ENCODE results near the gene ACOT8. TPM values are rescaled to one million over a fixed set of nuclear protein-coding genes. Genes with fewer than 3 reads are reported as not detected.

ACOT8 gene
- total and polyA plus RNA-seq, 11 donors: 22.5 to 57.8 (median 32.4) TPM

GRCh38 chr20:45796337-45797065, 60.7 kb downstream of the ACOT8 start:
- intact Hi-C loops (cut with DNase I): loop anchor here in 2 of 10 donors (10.0 kb wide), 2 partner anchors 178 to 452 kb away; partner anchors contain the start of genes ZNF335 (in 2 of the 2) and SDC4 (in 1 of the 2)
- DNase-seq: no peak
- Histone ChIP-seq H3K27ac (peak overlapping the region in 8 of 12 donors; percentile 5 to 78 (median 50)), H3K4me1 (peaks cover 0 to 27% (median 14%) of the 10 kb centered on the region in 12 donors), H3K9me3 (no peaks in the 10 kb centered on the region), H3K27me3 (no peaks in the 10 kb centered on the region), H3K4me3 (no peak overlapping the region), H3K36me3 (peaks cover 0 to 55% (median 48%) of the 10 kb centered on the region in 9 donors)
- ATAC-seq: peak in 3 of 4 donors; percentile 26 to 55 (median 47)
- TF ChIP-seq POLR2A (IDR thresholded peaks at IDR 0.05) (no peak), CTCF (IDR thresholded peaks at IDR 0.05) (no peak)
- whole genome bisulfite sequencing, 4 donors: 84 to 89% (median 86%) methylated on average over 11 of the region's 11 CpGs

GRCh38 chr20:45792317-45793118, 64.7 kb downstream of the ACOT8 start:
- intact Hi-C loops (cut with DNase I): loop anchor here in 2 of 10 donors (10.0 kb wide), 2 partner anchors 182 to 448 kb away; partner anchors contain the start of genes ZNF335 (in 2 of the 2) and SDC4 (in 1 of the 2)
- TF ChIP-seq CTCF (IDR thresholded peaks at IDR 0.05): no peak
- Histone ChIP-seq H3K9me3 (no peaks in the 10 kb centered on the region), H3K27ac (peak overlapping the region; percentile 70 to 97 (median 92)), H3K4me3 (peak overlapping the region; percentile 73 to 99 (median 88)), H3K36me3 (peaks cover 0 to 42% (median 36%) of the 10 kb centered on the region in 9 donors), H3K27me3 (no peaks in the 10 kb centered on the region), H3K4me1 (peaks cover 0 to 24% (median 13%) of the 10 kb centered on the region in 12 donors)
- ATAC-seq (peak in 3 of 4 donors; percentile 7 to 40 (median 33)), DNase-seq (peak in 2 of 5 donors; percentile 20 to 39)
- 26 to 34% (median 29%) methylated on average over 19 of the region's 19 CpGs for WGBS, 4 donors

Other genes with a start within 250 kb of the ACOT8 start
- not detected for gene WFDC10A, start 227.7 kb downstream of the ACOT8 start, total RNA-seq
- not detected for gene WFDC10A, start 227.7 kb downstream of the ACOT8 start, polyA plus RNA-seq
- not detected for gene WFDC9, start 226.1 kb downstream of the ACOT8 start, total RNA-seq
- not detected for gene WFDC9, start 226.1 kb downstream of the ACOT8 start, polyA plus RNA-seq
- not detected for gene WFDC11, start 187.2 kb downstream of the ACOT8 start, total RNA-seq
- not detected for gene WFDC11, start 187.2 kb downstream of the ACOT8 start, polyA plus RNA-seq
- gene WFDC13, start 155.4 kb downstream of the ACOT8 start, total RNA-seq: not detected
- gene WFDC13, start 155.4 kb downstream of the ACOT8 start, polyA plus RNA-seq: not detected
- not detected for gene WFDC10B, start 152.4 kb downstream of the ACOT8 start, total RNA-seq
- gene WFDC10B, start 152.4 kb downstream of the ACOT8 start, polyA plus RNA-seq: not detected
- gene SPINT4, start 135.0 kb downstream of the ACOT8 start, total RNA-seq: not detected
- gene SPINT4, start 135.0 kb downstream of the ACOT8 start, polyA plus RNA-seq: not detected
- 1 to 10 TPM in 4 of 9 donors, under 1 TPM in 1, not detected in 4; 0.86 to 2.4 (median 1.4) TPM for gene WFDC3, start 65.5 kb downstream of the ACOT8 start, total RNA-seq
- gene WFDC3, start 65.5 kb downstream of the ACOT8 start, polyA plus RNA-seq: under 1 TPM in 1 of 2 donors, not detected in 1; 0.72 TPM
- 10 to 100 TPM; 10.1 to 24.9 (median 21.3) TPM for gene DNTTIP1, start 65.4 kb downstream of the ACOT8 start, total RNA-seq
- gene DNTTIP1, start 65.4 kb downstream of the ACOT8 start, polyA plus RNA-seq: 10 to 100 TPM; 25.0 to 31.5 TPM
- 10 to 100 TPM in 1 of 9 donors, 1 to 10 TPM in 3, under 1 TPM in 1, not detected in 4; 0.32 to 16.9 (median 1.7) TPM for gene UBE2C, start 44.7 kb downstream of the ACOT8 start, total RNA-seq
- gene UBE2C, start 44.7 kb downstream of the ACOT8 start, polyA plus RNA-seq: under 1 TPM in 1 of 2 donors, not detected in 1; 0.79 TPM
- gene TNNC2, start 30.1 kb downstream of the ACOT8 start, total RNA-seq: not detected
- under 1 TPM; 0.14 to 0.30 TPM for gene TNNC2, start 30.1 kb downstream of the ACOT8 start, polyA plus RNA-seq
- gene SNX21, start 23.6 kb downstream of the ACOT8 start, total RNA-seq: 10 to 100 TPM; 14.1 to 45.6 (median 21.4) TPM
- 10 to 100 TPM; 13.7 to 18.6 TPM for gene SNX21, start 23.6 kb downstream of the ACOT8 start, polyA plus RNA-seq
- 1 to 10 TPM; 1.9 to 3.1 (median 2.4) TPM for gene ZSWIM3, start 222 bp upstream of the ACOT8 start, total RNA-seq
- gene ZSWIM3, start 222 bp upstream of the ACOT8 start, polyA plus RNA-seq: 1 to 10 TPM; 1.3 to 1.6 TPM
- 10 to 100 TPM in 6 of 9 donors, 1 to 10 TPM in 3; 8.2 to 16.3 (median 10.6) TPM for gene ZSWIM1, start 23.8 kb upstream of the ACOT8 start, total RNA-seq
- 1 to 10 TPM; 3.9 to 7.2 TPM for gene ZSWIM1, start 23.8 kb upstream of the ACOT8 start, polyA plus RNA-seq
- 1 to 10 TPM in 7 of 9 donors, not detected in 2; 1.1 to 4.0 (median 1.8) TPM for gene SPATA25, start 30.2 kb upstream of the ACOT8 start, total RNA-seq
- 1 to 10 TPM in 1 of 2 donors, under 1 TPM in 1; 0.58 to 2.7 TPM for gene SPATA25, start 30.2 kb upstream of the ACOT8 start, polyA plus RNA-seq
- 10 to 100 TPM in 5 of 9 donors, 1 to 10 TPM in 4; 3.5 to 14.8 (median 10.8) TPM for gene NEURL2, start 33.8 kb upstream of the ACOT8 start, total RNA-seq
- 1 to 10 TPM; 3.0 to 8.4 TPM for gene NEURL2, start 33.8 kb upstream of the ACOT8 start, polyA plus RNA-seq
- 100 to 1,000 TPM in 7 of 9 donors, 10 to 100 TPM in 2; 62.5 to 214 (median 129) TPM for gene CTSA, start 33.9 kb upstream of the ACOT8 start, total RNA-seq
- 10 to 100 TPM; 77.7 to 92.5 TPM for gene CTSA, start 33.9 kb upstream of the ACOT8 start, polyA plus RNA-seq
- gene PLTP, start 54.8 kb upstream of the ACOT8 start, total RNA-seq: 100 to 1,000 TPM in 3 of 9 donors, 10 to 100 TPM in 6; 19.8 to 367 (median 81.1) TPM
- 10 to 100 TPM; 21.5 to 33.2 TPM for gene PLTP, start 54.8 kb upstream of the ACOT8 start, polyA plus RNA-seq
- 10 to 100 TPM; 22.2 to 40.2 (median 28.2) TPM for gene PCIF1, start 77.3 kb upstream of the ACOT8 start, total RNA-seq
- gene PCIF1, start 77.3 kb upstream of the ACOT8 start, polyA plus RNA-seq: 10 to 100 TPM; 17.5 to 31.1 TPM
- gene ZNF335, start 114.8 kb upstream of the ACOT8 start, total RNA-seq: 10 to 100 TPM in 3 of 9 donors, 1 to 10 TPM in 6; 5.6 to 14.9 (median 8.5) TPM
- 1 to 10 TPM; 7.0 TPM for gene ZNF335, start 114.8 kb upstream of the ACOT8 start, polyA plus RNA-seq
- gene MMP9, start 151.5 kb upstream of the ACOT8 start, total RNA-seq: 10 to 100 TPM in 1 of 9 donors, 1 to 10 TPM in 5, under 1 TPM in 3; 0.35 to 15.8 (median 1.1) TPM
- under 1 TPM; 0.19 to 0.49 TPM for gene MMP9, start 151.5 kb upstream of the ACOT8 start, polyA plus RNA-seq
- 1 to 10 TPM in 2 of 9 donors, under 1 TPM in 1, not detected in 6; 0.73 to 1.7 (median 1.2) TPM for gene SLC12A5, start 171.8 kb upstream of the ACOT8 start, total RNA-seq
- not detected for gene SLC12A5, start 171.8 kb upstream of the ACOT8 start, polyA plus RNA-seq
- 10 to 100 TPM in 7 of 9 donors, 1 to 10 TPM in 2; 9.5 to 17.4 (median 12.5) TPM for gene NCOA5, start 232.6 kb upstream of the ACOT8 start, total RNA-seq
- gene NCOA5, start 232.6 kb upstream of the ACOT8 start, polyA plus RNA-seq: 10 to 100 TPM in 1 of 2 donors, 1 to 10 TPM in 1; 5.7 to 11.9 TPM

Measured in heart left ventricle (tissue), 16 donors.